Eye (tissue), 1 donor: ENCODE measurements around the gene IRX6.

Experiments
- DNase-seq: peaks from one replicate; pipeline ENCODE4 v3.0.0-alpha.2; 2015

Gene IRX6

GRCh38 chr16:55324285-55325079 lies 479 bp downstream of the IRX6 start:
- peak; percentile 73 for DNase-seq

- DNase-seq: peak; percentile 54
Measured at GRCh38 chr16:55325080-55325447, 1.1 kb downstream of the IRX6 start.

GRCh38 chr16:55325458-55326109 lies 1.6 kb downstream of the IRX6 start:
- no peak for DNase-seq

GRCh38 chr16:55326261-55327092 lies 2.5 kb downstream of the IRX6 start:
- no peak for DNase-seq

GRCh38 chr16:55328611-55329569 lies 4.9 kb downstream of the IRX6 start:
- DNase-seq: peak; percentile 66

- DNase-seq: peak; percentile 54
Measured at GRCh38 chr16:55329791-55330428, 5.9 kb downstream of the IRX6 start.

- DNase-seq: peak; percentile 64
Measured at GRCh38 chr16:55330781-55331647, 7.0 kb downstream of the IRX6 start.

- DNase-seq: no peak
Measured at GRCh38 chr16:55331648-55332185, 7.7 kb downstream of the IRX6 start.

GRCh38 chr16:55333684-55334083 lies 9.7 kb downstream of the IRX6 start:
- no peak for DNase-seq

GRCh38 chr16:55338646-55339045 lies 14.6 kb downstream of the IRX6 start:
- DNase-seq: no peak

GRCh38 chr16:55340445-55340844 lies 16.4 kb downstream of the IRX6 start:
- DNase-seq: no peak

GRCh38 chr16:55341681-55342080 lies 17.7 kb downstream of the IRX6 start:
- DNase-seq: no peak

- DNase-seq: no peak
Measured at GRCh38 chr16:55346475-55346874, 22.5 kb downstream of the IRX6 start.

- no peak for DNase-seq
Measured at GRCh38 chr16:55349867-55350266, 25.9 kb downstream of the IRX6 start.

GRCh38 chr16:55350984-55351383 lies 27.0 kb downstream of the IRX6 start:
- DNase-seq: no peak

- DNase-seq: no peak
Measured at GRCh38 chr16:55351936-55352335, 27.9 kb downstream of the IRX6 start.

GRCh38 chr16:55357241-55357640 lies 33.2 kb downstream of the IRX6 start:
- DNase-seq: no peak

GRCh38 chr16:55359946-55360345 lies 35.9 kb downstream of the IRX6 start:
- DNase-seq: no peak

- DNase-seq: peak; percentile 38
Measured at GRCh38 chr16:55364811-55365210, 40.8 kb downstream of the IRX6 start.

- peak; percentile 69 for DNase-seq
Measured at GRCh38 chr16:55367301-55367811, 43.4 kb downstream of the IRX6 start.
